ENCODE data around the gene OOSP4B.
"Not testable (repeated sequence)": the region's sequence is repeated elsewhere in the genome, so short reads cannot be mapped to it uniquely, and the experiment has no call there.

The OOSP4B gene

DNA sequence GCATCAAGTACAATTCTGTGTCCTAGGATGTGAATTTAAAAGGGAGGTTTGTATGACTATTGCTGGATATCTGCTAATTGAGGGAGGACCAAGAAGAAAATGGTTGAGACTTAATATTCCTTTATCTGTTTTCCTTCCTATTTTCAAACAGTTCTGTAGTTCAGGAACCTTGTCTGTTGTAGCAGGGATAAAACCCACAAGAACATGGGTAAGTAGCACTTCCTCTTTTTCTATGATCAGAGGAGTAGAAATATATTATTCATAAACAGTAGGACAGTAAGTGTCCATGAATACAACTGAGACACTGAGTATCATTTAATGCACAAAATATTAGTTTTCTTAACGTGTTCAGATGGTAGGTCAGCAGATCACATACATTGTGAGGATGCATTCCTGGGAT lies 47.1 kb downstream of the OOSP4B start:
- no peak for DNase-seq

DNA sequence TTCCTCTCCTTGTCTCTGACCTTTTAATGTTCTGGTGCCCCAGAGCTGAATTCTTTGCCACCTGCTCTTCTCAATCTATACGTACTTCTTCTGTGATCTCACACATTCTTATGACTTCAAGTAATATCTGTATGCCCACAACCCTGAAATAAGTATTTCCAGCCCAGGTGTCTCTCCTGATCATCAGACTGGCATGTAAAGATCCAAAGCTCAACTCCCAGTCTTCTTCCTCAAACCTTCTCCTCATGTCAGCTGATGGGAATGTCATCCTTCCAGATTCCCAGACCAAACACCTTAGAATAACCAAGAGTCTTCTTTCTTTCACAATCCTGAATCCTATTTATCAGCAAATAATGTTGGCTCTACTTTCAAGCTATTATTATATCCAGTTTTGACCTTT lies 48.8 kb downstream of the OOSP4B start:
- no peak for DNase-seq

- DNase-seq, result no peak
Measured at GRCh38 chr11:60069450-60069849, 52.5 kb downstream of the OOSP4B start.

GRCh38 chr11:60071644-60072043 lies 54.7 kb downstream of the OOSP4B start:
- not testable (repeated sequence) for DNase-seq

GRCh38 chr11:60077216-60077817 lies 60.3 kb downstream of the OOSP4B start:
- DNase-seq, result no peak

GRCh38 chr11:60077981-60078380 lies 61.0 kb downstream of the OOSP4B start:
- no peak for DNase-seq

GRCh38 chr11:60078745-60079144 lies 61.8 kb downstream of the OOSP4B start:
- no peak for DNase-seq

DNA sequence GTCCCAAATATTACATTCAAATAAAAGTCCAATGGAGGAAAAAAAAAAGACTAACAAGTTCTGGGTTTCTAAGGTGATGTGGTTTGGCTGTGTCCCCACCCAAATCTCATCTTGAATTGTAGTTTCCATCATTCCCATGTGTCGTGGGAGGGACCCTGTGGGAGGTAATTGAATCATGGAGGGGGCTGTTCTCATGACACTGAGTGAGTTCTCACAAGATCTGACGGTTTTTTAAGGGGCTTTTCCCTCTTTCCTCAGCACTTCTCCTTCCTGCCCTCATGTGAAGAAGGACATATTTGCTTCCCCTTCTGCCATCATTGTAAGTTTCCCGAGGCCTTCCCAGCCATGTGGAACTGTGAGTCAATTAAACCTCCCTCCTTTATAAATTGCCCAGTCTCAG lies 63.6 kb downstream of the OOSP4B start:
- DNase-seq, result no peak

Data from DMS153 (cell line).